Measurements from ENCODE around the gene PRTN3.

Gene PRTN3

DNA sequence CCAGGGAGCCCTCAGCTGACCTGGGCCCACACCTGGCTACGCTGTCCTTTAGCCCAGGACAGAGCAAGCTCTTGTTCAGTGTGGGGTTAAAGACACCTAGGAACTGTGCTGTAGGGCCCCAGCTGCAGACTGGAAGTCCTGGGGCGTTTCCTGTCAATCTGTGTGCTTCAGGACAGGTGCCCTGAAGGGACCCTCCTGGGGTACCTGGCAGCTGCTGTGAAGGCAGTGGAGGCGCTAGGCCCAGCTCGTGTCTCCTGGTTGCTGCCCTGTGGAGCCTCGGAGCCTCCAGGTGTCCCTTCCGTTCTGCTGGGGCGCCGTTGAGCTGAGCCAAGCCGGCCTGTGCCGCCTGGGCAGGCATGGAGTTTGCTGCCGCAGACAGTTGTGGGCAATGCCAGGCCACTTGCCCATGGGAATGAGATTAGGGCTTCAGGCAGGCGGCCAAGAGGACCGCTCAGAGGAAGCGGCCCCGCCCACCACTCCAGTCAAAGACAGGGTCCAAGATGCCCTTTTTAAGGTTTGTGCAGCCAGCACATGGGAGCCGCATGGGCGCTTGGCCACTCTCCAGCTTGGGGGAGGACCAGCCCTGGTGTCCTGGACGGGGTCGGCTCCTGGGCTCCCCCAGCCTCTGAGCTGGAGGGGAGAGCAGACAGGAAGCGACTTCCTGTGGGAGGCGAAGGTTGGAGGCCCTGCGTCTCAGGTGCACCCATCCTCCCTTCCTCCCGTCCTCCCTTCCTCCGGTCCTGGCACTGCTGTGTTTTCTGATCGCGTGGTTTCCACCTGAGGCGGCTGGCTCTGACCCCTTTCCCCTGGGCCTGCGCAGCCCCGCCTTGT is 39.6 kb upstream of the PRTN3 start:
- TF ChIP-seq POLR2AphosphoS5 (IDR thresholded peaks at IDR 0.05; ENCODE audit: low read depth, low read length), result no peak
- TF ChIP-seq, protein P1, sequence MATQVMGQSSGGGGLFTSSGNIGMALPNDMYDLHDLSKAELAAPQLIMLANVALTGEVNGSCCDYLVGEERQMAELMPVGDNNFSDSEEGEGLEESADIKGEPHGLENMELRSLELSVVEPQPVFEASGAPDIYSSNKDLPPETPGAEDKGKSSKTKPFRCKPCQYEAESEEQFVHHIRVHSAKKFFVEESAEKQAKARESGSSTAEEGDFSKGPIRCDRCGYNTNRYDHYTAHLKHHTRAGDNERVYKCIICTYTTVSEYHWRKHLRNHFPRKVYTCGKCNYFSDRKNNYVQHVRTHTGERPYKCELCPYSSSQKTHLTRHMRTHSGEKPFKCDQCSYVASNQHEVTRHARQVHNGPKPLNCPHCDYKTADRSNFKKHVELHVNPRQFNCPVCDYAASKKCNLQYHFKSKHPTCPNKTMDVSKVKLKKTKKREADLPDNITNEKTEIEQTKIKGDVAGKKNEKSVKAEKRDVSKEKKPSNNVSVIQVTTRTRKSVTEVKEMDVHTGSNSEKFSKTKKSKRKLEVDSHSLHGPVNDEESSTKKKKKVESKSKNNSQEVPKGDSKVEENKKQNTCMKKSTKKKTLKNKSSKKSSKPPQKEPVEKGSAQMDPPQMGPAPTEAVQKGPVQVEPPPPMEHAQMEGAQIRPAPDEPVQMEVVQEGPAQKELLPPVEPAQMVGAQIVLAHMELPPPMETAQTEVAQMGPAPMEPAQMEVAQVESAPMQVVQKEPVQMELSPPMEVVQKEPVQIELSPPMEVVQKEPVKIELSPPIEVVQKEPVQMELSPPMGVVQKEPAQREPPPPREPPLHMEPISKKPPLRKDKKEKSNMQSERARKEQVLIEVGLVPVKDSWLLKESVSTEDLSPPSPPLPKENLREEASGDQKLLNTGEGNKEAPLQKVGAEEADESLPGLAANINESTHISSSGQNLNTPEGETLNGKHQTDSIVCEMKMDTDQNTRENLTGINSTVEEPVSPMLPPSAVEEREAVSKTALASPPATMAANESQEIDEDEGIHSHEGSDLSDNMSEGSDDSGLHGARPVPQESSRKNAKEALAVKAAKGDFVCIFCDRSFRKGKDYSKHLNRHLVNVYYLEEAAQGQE (IDR thresholded peaks at IDR 0.05; ENCODE audit: insufficient read depth in 1 of 2, low read depth in 2 of 2, low read length in 2 of 2), result no peak
- TF ChIP-seq SIN3A (IDR thresholded peaks at IDR 0.05; ENCODE audit: borderline replicate concordance, insufficient read depth, low read length), result peak; percentile 74; the same call in 1 of the 2 replicates
- TF ChIP-seq FOXP2 (optimal IDR thresholded peaks at IDR 0.05; ENCODE audit: borderline replicate concordance, extremely low read depth, extremely low read length, insufficient read depth), result peak; percentile 36
- TF ChIP-seq TAF1 (IDR thresholded peaks at IDR 0.05; ENCODE audit: borderline replicate concordance, insufficient read depth, low read length), result no peak

DNA sequence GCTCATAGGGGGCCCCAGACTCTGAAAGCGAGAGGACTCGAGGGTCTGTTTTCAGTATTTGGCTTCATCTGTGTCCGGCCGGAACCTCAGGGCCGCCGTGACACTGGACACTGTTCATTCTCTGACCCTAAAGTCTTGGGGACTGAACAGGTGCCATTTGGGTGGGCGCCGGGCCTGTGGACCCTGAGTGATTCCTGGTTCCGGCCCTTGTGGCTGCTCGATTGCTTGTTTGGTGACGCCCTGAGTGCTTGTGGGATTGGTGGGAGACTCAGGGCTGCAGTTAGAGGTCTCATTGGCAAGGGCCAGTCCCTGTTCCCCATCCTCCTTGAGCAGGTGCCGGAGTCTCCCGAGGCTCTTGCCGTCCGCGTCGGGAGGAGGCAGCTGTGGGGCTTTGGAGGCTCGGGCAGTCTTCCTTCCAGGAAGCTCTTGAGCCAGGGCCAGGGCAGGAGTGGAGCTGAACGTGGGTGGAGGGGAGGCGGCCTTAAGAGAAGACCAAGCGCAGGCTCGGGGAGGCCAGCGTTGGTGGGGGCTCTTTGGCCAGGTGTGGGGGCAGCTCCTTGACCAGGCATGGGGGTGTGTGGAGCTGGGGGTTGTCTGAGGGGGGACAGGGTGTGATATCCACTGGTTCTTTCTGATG is 38.8 kb upstream of the PRTN3 start:
- TF ChIP-seq SIN3A (IDR thresholded peaks at IDR 0.05; ENCODE audit: borderline replicate concordance, insufficient read depth, low read length) (no peak), POLR2AphosphoS5 (IDR thresholded peaks at IDR 0.05; ENCODE audit: low read depth, low read length) (no peak), FOXP2 (optimal IDR thresholded peaks at IDR 0.05; ENCODE audit: borderline replicate concordance, extremely low read depth, extremely low read length, insufficient read depth) (no peak), TAF1 (IDR thresholded peaks at IDR 0.05; ENCODE audit: borderline replicate concordance, insufficient read depth, low read length) (no peak)
- TF ChIP-seq, protein P1 (IDR thresholded peaks at IDR 0.05; ENCODE audit: insufficient read depth in 1 of 2, low read depth in 2 of 2, low read length in 2 of 2), result no peak

DNA sequence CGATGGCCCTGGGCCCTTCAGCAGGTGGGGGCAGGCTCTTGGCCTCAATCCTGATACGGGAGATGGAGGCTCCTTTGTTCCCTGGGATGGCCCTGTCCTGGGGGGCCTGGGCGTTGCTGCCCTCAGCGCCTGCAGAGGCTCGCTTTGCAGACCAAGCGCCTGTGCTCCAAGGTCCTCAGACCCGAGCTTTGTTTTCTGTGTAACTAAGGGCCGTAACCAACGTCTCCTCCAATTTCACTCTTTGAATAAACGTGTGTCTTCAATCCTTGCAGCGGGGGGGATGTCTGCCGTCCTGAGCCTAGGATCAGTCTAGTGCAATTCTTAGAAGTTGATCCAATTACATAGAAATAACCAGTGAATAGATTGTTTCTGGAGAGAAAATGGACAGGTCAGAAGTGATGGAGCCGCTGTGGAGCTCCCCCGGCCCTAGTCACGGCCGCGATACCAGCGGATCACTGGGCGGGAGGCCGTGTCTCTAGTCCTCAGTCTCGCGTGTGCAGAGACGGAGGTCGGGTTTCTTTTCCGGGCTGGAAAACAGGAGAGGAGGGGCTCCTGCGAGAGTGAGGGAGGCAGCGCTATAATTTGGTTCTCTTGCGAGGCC is 38.2 kb upstream of the PRTN3 start:
- no peak for TF ChIP-seq TAF1 (IDR thresholded peaks at IDR 0.05; ENCODE audit: borderline replicate concordance, insufficient read depth, low read length)
- TF ChIP-seq POLR2AphosphoS5 (IDR thresholded peaks at IDR 0.05; ENCODE audit: low read depth, low read length), result no peak
- no peak for TF ChIP-seq FOXP2 (optimal IDR thresholded peaks at IDR 0.05; ENCODE audit: borderline replicate concordance, extremely low read depth, extremely low read length, insufficient read depth)
- no peak for TF ChIP-seq SIN3A (IDR thresholded peaks at IDR 0.05; ENCODE audit: borderline replicate concordance, insufficient read depth, low read length)
- TF ChIP-seq, protein P1 (IDR thresholded peaks at IDR 0.05; ENCODE audit: insufficient read depth in 1 of 2, low read depth in 2 of 2, low read length in 2 of 2), result no peak

DNA sequence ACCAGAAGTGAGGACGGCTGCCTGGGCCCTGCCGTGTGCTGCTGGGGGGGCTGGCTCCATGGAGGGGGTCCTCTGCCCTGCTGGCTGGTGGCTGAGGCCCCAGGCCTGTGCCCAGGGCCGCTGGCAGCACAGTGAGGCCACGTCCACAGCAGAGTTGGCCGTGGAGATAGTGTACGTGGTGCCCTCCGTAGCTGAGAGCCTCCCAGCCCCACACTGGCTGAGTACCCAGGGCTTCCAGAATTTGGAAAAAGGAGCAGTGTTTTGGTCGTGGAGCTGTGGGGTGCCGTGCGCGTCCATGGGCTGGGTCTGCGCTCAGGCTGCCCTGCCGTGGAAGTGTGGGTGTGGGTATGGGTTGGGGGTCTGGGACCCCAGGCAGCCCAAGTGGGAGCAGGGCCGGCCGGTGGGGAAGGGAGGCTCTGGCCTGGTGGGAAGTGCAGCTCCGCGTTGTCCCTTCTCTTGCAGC is 37.7 kb upstream of the PRTN3 start:
- TF ChIP-seq POLR2AphosphoS5 (IDR thresholded peaks at IDR 0.05; ENCODE audit: low read depth, low read length) (no peak), FOXP2 (optimal IDR thresholded peaks at IDR 0.05; ENCODE audit: borderline replicate concordance, extremely low read depth, extremely low read length, insufficient read depth) (no peak), TAF1 (IDR thresholded peaks at IDR 0.05; ENCODE audit: borderline replicate concordance, insufficient read depth, low read length) (no peak), SIN3A (IDR thresholded peaks at IDR 0.05; ENCODE audit: borderline replicate concordance, insufficient read depth, low read length) (no peak)
- TF ChIP-seq, protein P1 (IDR thresholded peaks at IDR 0.05; ENCODE audit: insufficient read depth in 1 of 2, low read depth in 2 of 2, low read length in 2 of 2), result no peak
